Tibial artery (tissue), 4 donors: ENCODE measurements around the gene AK2.

ENCODE experiments used
- DNase-seq, 2 donors: peaks; one replicate each; pipeline ENCODE4 v3.0.0-alpha.2; 2019
- H3K27ac ChIP-seq, 2 donors: fragments of 200-600 bp; sonication (generic) in 1 of 2; 1 replicate in 1 of 2; 2 replicates in 1 of 2; pipeline ENCODE4 v1.5.1; 2018 to 2019; ENCODE audit warnings: mild to moderate bottlenecking in 1 of 2
- H3K27me3 ChIP-seq, 2 donors: fragments of 200-600 bp; sonication (generic) in 1 of 2; one replicate each; pipeline versions ENCODE4 v1.5.1 to v1.6.0; 2016 to 2019
- H3K36me3 ChIP-seq, 3 donors: fragments of 200-600 bp; sonication (generic) in 2 of 3; one replicate each; pipeline ENCODE4 v1.5.1; 2016 to 2019; ENCODE audit warnings: mild to moderate bottlenecking in 2 of 3
- H3K4me1 ChIP-seq, 4 donors: fragments of 200-600 bp; sonication (generic) in 2 of 4; 1 replicate in 3 of 4; 2 replicates in 1 of 4; pipeline ENCODE4 v1.5.1; 2016 to 2019
- H3K4me3 ChIP-seq, 2 donors: fragments of 200-600 bp; sonication (generic) in 1 of 2; 1 replicate in 1 of 2; 2 replicates in 1 of 2; pipeline ENCODE4 v1.5.1; 2018 to 2019; ENCODE audit warnings: mild to moderate bottlenecking in 2 of 2
- H3K9me3 ChIP-seq, 3 donors: fragments of 200-600 bp; sonication (generic) in 1 of 3; one replicate each; pipeline ENCODE4 v1.5.1; 2016 to 2019
- CTCF ChIP-seq, 2 experiments: fragments of 200-600 bp in 1 of 2; fragments of 450-650 bp in 1 of 2; IDR thresholded peaks; one replicate each; pipeline ENCODE4 v1.5.1; 2017 to 2019; ENCODE audit warnings: antibody characterized with exemption in 2 of 2, mild to moderate bottlenecking in 1 of 2, moderate library complexity in 1 of 2
- intact Hi-C: fragments of 100-400 bp; cut with DNase I; formaldehyde crosslinking; loops from one replicate; pipeline ENCODE4 v1.15.0; 2023; ENCODE audit warnings: low total_unique reads

The AK2 gene

GRCh38 chr1:33017175-33017574, 19.5 kb downstream of the AK2 start:
- no peak for TF ChIP-seq CTCF (IDR thresholded peaks at IDR 0.05)
- H3K9me3 ChIP-seq, result no peaks in the 10 kb centered on the region
- no peaks in the 10 kb centered on the region for H3K27me3 ChIP-seq
- peaks cover 0 to 6% (median 2%) of the 10 kb centered on the region in 4 donors for H3K4me1 ChIP-seq
- H3K27ac ChIP-seq, result no peak overlapping the region
- intact Hi-C loops, result no loop called here
- no peak for DNase-seq
- peaks cover 61 to 78% (median 66%) of the 10 kb centered on the region in 3 donors for H3K36me3 ChIP-seq
- no peak overlapping the region for H3K4me3 ChIP-seq

DNA sequence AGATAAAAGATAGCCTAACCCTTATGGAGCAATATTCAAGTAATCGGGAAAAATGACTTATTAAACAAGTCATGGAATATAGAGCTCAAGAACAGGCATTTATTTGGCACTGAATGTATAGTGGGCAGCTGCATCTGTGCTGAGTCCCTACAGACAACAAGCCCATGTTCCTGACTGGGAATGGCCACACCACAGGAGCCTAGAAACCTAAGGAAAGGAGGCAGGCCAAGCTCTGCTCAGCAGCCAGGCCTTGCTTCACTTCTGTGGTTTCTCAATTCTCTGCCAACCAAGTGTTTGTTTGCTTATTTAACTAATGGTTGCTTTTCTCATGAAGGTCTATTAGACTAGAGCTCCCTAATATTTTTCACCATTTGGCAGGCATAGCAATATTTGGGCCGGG, 21.5 kb downstream of the AK2 start:
- H3K9me3 ChIP-seq, result no peaks in the 10 kb centered on the region
- no peak for TF ChIP-seq CTCF (IDR thresholded peaks at IDR 0.05)
- no peak overlapping the region for H3K27ac ChIP-seq
- intact Hi-C loops, result no loop called here
- DNase-seq, result no peak
- H3K36me3 ChIP-seq, result peaks cover 41 to 73% (median 54%) of the 10 kb centered on the region in 3 donors
- H3K4me1 ChIP-seq, result peaks cover 0 to 23% (median 19%) of the 10 kb centered on the region in 4 donors
- H3K27me3 ChIP-seq, result no peaks in the 10 kb centered on the region
- no peak overlapping the region for H3K4me3 ChIP-seq

- TF ChIP-seq CTCF (IDR thresholded peaks at IDR 0.05), result no peak
- Histone ChIP-seq H3K36me3 (peaks cover 35 to 68% (median 49%) of the 10 kb centered on the region in 3 donors), H3K27me3 (no peaks in the 10 kb centered on the region), H3K4me3 (no peak overlapping the region), H3K9me3 (no peaks in the 10 kb centered on the region), H3K4me1 (peaks cover 0 to 23% (median 20%) of the 10 kb centered on the region in 4 donors), H3K27ac (no peak overlapping the region)
- DNase-seq, result no peak
- intact Hi-C loops, result no loop called here
Measured at GRCh38 chr1:33014464-33015163, 22.1 kb downstream of the AK2 start.

DNA sequence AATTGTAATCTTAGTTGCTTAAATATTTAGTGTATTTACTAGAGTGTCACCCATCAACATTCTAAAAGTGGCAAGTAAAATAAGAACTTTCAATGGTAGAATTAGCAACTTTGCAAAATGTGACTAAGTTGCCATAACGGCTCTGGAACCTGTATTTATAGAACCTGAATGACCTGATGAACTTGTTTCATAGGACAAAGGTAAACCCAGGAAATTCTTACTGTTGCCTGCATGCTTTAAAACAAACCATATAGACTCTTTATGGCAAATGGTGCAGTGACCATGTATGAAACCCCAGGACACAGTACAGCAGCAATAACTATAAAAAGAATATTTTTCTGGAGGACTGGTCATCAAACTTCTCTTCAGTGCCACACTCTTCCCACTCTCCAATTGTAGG, 22.9 kb downstream of the AK2 start:
- intact Hi-C loops, result no loop called here
- Histone ChIP-seq H3K27me3 (no peaks in the 10 kb centered on the region), H3K9me3 (no peaks in the 10 kb centered on the region), H3K4me3 (no peak overlapping the region), H3K27ac (no peak overlapping the region), H3K36me3 (peaks cover 30 to 67% (median 49%) of the 10 kb centered on the region in 3 donors), H3K4me1 (peaks cover 0 to 25% (median 21%) of the 10 kb centered on the region in 4 donors)
- TF ChIP-seq CTCF (IDR thresholded peaks at IDR 0.05), result no peak
- DNase-seq, result no peak

- H3K4me1 ChIP-seq, result peaks cover 0 to 25% (median 21%) of the 10 kb centered on the region in 4 donors
- H3K4me3 ChIP-seq, result no peak overlapping the region
- no peak for TF ChIP-seq CTCF (IDR thresholded peaks at IDR 0.05)
- DNase-seq, result no peak
- H3K27ac ChIP-seq, result peak overlapping the region; percentile 65 to 72
- intact Hi-C loops, result no loop called here
- no peaks in the 10 kb centered on the region for H3K27me3 ChIP-seq
- H3K9me3 ChIP-seq, result no peaks in the 10 kb centered on the region
- peaks cover 26 to 66% (median 56%) of the 10 kb centered on the region in 3 donors for H3K36me3 ChIP-seq
Measured at GRCh38 chr1:33012165-33012564, 24.5 kb downstream of the AK2 start.
